Gastroesophageal sphincter (tissue), 3 donors: ENCODE measurements around the gene PMM1.

ENCODE experiments used
- CTCF ChIP-seq, 4 experiments: fragments of 200-600 bp in 2 of 4; fragments of 450-650 bp in 2 of 4; sonication (generic) in 1 of 4; IDR thresholded peaks; one replicate each; pipeline ENCODE4 v1.5.1; 2017 to 2019; ENCODE audit warnings: antibody characterized with exemption in 4 of 4, mild to moderate bottlenecking in 2 of 4, moderate library complexity in 2 of 4
- POLR2A ChIP-seq, 2 donors: fragments of 450-650 bp; IDR thresholded peaks; one replicate each; pipeline ENCODE4 v1.6.1; 2017; ENCODE audit warnings: antibody characterized with exemption in 2 of 2, mild to moderate bottlenecking in 2 of 2, moderate library complexity in 1 of 2
- POLR2AphosphoS5 ChIP-seq: sonication (generic); formaldehyde crosslinking; IDR thresholded peaks from one replicate; pipeline ENCODE4 v1.6.1; 2017; ENCODE audit warnings: antibody characterized with exemption

GRCh38 chr22:41539146-41540005 is 50.3 kb downstream of the PMM1 start:
- no peak for TF ChIP-seq POLR2AphosphoS5
- TF ChIP-seq CTCF (IDR thresholded peaks at IDR 0.05) = no peak
- no peak for TF ChIP-seq POLR2A (IDR thresholded peaks at IDR 0.05)
